DMS114 treated with DMSO at 0.1 percent for 48 hours (cell line): ENCODE data around the gene DSTYK.
"Not testable (repeated sequence)": the region's sequence is repeated elsewhere in the genome, so short reads cannot be mapped to it uniquely, and the experiment has no call there.

ENCODE experiments used
- DNase-seq: peaks from one replicate; lab custom pipeline; 2025; ENCODE audit not compliant: unreplicated experiment; lab: John Stamatoyannopoulos, UW

The DSTYK gene

GRCh38 chr1:205183676-205184335 is 27.7 kb downstream of the DSTYK start:
- no peak for DNase-seq

GRCh38 chr1:205182930-205183329 is 28.6 kb downstream of the DSTYK start:
- no peak for DNase-seq

GRCh38 chr1:205180331-205180730 is 31.2 kb downstream of the DSTYK start:
- not testable (repeated sequence) for DNase-seq

GRCh38 chr1:205179842-205180241 is 31.7 kb downstream of the DSTYK start:
- DNase-seq, result no peak

- no peak for DNase-seq
Measured at GRCh38 chr1:205172729-205173366, 38.7 kb downstream of the DSTYK start.

GRCh38 chr1:205171369-205171768 is 40.1 kb downstream of the DSTYK start:
- DNase-seq, result no peak

GRCh38 chr1:205170532-205171269 is 40.8 kb downstream of the DSTYK start:
- DNase-seq, result no peak

GRCh38 chr1:205169248-205169647 is 42.3 kb downstream of the DSTYK start:
- DNase-seq, result no peak

GRCh38 chr1:205168291-205168690 is 43.2 kb downstream of the DSTYK start:
- DNase-seq, result no peak

- no peak for DNase-seq
Measured at GRCh38 chr1:205162301-205162700, 49.2 kb downstream of the DSTYK start.

GRCh38 chr1:205161076-205161475 is 50.4 kb downstream of the DSTYK start:
- DNase-seq, result no peak

- no peak for DNase-seq
Measured at GRCh38 chr1:205158048-205158616, 53.4 kb downstream of the DSTYK start.

- not testable (repeated sequence) for DNase-seq
Measured at GRCh38 chr1:205155665-205156377, 55.7 kb downstream of the DSTYK start.

- DNase-seq, result no peak
Measured at GRCh38 chr1:205152505-205152904, 59.0 kb downstream of the DSTYK start.

- DNase-seq, result no peak
Measured at GRCh38 chr1:205150651-205151428, 60.7 kb downstream of the DSTYK start.

GRCh38 chr1:205147191-205147835 is 64.2 kb downstream of the DSTYK start:
- DNase-seq, result no peak

- DNase-seq, result no peak
Measured at GRCh38 chr1:205144751-205145150, 66.8 kb downstream of the DSTYK start.

GRCh38 chr1:205144046-205144720 is 67.3 kb downstream of the DSTYK start:
- DNase-seq, result no peak

GRCh38 chr1:205142102-205142469 is 69.4 kb downstream of the DSTYK start:
- DNase-seq, result no peak
